Measurements from ENCODE around the gene HEMGN.

The HEMGN gene

GRCh38 chr9:97934321-97935115 is 3.5 kb downstream of the HEMGN start:
- no peak overlapping the region for H3K27ac ChIP-seq
- TF ChIP-seq ZFX (IDR thresholded peaks at IDR 0.05) (no peak), CTCF (conservative IDR thresholded peaks at IDR 0.05) (no peak)

GRCh38 chr9:97933297-97933998 is 4.5 kb downstream of the HEMGN start:
- TF ChIP-seq CTCF (conservative IDR thresholded peaks at IDR 0.05) (no peak), ZFX (IDR thresholded peaks at IDR 0.05) (no peak)
- no peak overlapping the region for H3K27ac ChIP-seq

GRCh38 chr9:97930972-97931371 is 7.0 kb downstream of the HEMGN start:
- TF ChIP-seq CTCF (conservative IDR thresholded peaks at IDR 0.05) (no peak), ZFX (IDR thresholded peaks at IDR 0.05) (no peak)

GRCh38 chr9:97928986-97929604 is 8.9 kb downstream of the HEMGN start:
- no peak overlapping the region for H3K27ac ChIP-seq
- TF ChIP-seq ZFX (IDR thresholded peaks at IDR 0.05) (no peak), CTCF (conservative IDR thresholded peaks at IDR 0.05) (no peak)

More at GRCh38 chr9:97930972-97931371, 7.0 kb downstream of the HEMGN start:
- H3K27ac ChIP-seq: no peak overlapping the region

GRCh38 chr9:97925497-97926334 is 12.3 kb downstream of the HEMGN start:
- H3K27ac ChIP-seq: no peak overlapping the region
- TF ChIP-seq CTCF (conservative IDR thresholded peaks at IDR 0.05) (no peak), ZFX (IDR thresholded peaks at IDR 0.05) (no peak)

- no peak overlapping the region for H3K27ac ChIP-seq
- TF ChIP-seq ZFX (IDR thresholded peaks at IDR 0.05): no peak
Measured at GRCh38 chr9:97924386-97924785, 13.6 kb downstream of the HEMGN start.

- no peak overlapping the region for H3K27ac ChIP-seq
- peak; percentile 95 for TF ChIP-seq CTCF (conservative IDR thresholded peaks at IDR 0.05)
- TF ChIP-seq ZFX (IDR thresholded peaks at IDR 0.05): no peak
Measured at GRCh38 chr9:97923529-97924108, 14.4 kb downstream of the HEMGN start.
